ENCODE results near the gene LHB.
A peak's percentile ranks its signal among the peaks of the same experiment; 100 is the strongest.
"Not testable (repeated sequence)": the region's sequence is repeated elsewhere in the genome, so short reads cannot be mapped to it uniquely, and the experiment has no call there.

The LHB gene

DNA sequence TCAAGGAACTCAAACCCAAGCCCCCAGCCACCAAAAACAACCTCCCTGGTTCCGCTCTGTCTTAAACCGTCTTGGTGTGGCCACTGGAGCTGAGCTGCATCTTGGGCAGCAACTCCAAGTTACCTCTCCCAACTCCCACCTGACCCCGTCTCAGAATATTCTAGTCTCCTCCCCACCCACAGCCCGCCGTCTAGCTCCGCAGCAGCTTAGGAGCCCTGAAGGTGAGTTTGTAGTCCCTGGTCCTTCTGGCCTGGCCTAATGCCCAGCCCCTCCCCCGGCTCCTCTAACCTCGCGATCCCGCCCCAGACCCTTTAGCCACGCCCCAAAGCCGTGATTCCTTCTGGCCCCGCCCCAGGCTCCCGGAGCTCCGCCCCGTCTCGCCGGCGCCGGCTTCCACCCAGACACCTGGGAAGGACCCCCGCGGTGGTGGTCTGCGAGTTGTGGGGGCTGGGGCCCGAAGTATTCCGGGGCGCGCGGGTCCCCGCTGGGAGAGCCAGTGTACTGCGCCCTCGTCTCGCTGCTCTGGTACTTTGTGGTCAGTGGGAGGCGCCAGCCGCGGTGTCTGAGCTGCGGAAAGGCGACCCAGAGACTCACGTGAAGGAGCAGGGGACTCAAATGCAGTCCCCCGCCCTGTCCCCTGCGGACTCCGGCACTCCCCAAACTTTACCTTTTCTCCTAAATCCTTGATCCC is 2.5 kb upstream of the LHB start:
- H2AFZ ChIP-seq (ENCODE audit: low read length), result no peak overlapping the region
- H3K9ac ChIP-seq (ENCODE audit: low read length), result peak overlapping the region; percentile 36; the same call in 1 of the 2 replicates
- peaks cover 45% of the 10 kb centered on the region for H3K4me1 ChIP-seq (ENCODE audit: insufficient read depth, low read length, severe bottlenecking)
- H3K79me2 ChIP-seq (ENCODE audit: insufficient read depth, low read length), result no peaks in the 10 kb centered on the region
- peak overlapping the region; percentile 60 for H3K4me3 ChIP-seq (ENCODE audit: low read depth, low read length, poor library complexity, severe bottlenecking)
- no peaks in the 10 kb centered on the region for H3F3A ChIP-seq (ENCODE audit: insufficient read depth, low read length)
- H3K9me2 ChIP-seq (ENCODE audit: low read depth, low read length), result no peaks in the 10 kb centered on the region
- no peaks in the 10 kb centered on the region for H3K9me3 ChIP-seq (ENCODE audit: low read length)
- no peaks in the 10 kb centered on the region for H4K20me1 ChIP-seq (ENCODE audit: insufficient read depth, low read length)
- H3K4me2 ChIP-seq (ENCODE audit: low read length), result peak overlapping the region; percentile 70
- H3K36me3 ChIP-seq (ENCODE audit: insufficient read depth, low read length), result peaks cover 18% of the 10 kb centered on the region
- no peak overlapping the region for H3K27ac ChIP-seq (ENCODE audit: low read depth, low read length, poor library complexity, severe bottlenecking)
- no peaks in the 10 kb centered on the region for H3K27me3 ChIP-seq (ENCODE audit: insufficient read depth, low read length)
- TF ChIP-seq, protein P1, sequence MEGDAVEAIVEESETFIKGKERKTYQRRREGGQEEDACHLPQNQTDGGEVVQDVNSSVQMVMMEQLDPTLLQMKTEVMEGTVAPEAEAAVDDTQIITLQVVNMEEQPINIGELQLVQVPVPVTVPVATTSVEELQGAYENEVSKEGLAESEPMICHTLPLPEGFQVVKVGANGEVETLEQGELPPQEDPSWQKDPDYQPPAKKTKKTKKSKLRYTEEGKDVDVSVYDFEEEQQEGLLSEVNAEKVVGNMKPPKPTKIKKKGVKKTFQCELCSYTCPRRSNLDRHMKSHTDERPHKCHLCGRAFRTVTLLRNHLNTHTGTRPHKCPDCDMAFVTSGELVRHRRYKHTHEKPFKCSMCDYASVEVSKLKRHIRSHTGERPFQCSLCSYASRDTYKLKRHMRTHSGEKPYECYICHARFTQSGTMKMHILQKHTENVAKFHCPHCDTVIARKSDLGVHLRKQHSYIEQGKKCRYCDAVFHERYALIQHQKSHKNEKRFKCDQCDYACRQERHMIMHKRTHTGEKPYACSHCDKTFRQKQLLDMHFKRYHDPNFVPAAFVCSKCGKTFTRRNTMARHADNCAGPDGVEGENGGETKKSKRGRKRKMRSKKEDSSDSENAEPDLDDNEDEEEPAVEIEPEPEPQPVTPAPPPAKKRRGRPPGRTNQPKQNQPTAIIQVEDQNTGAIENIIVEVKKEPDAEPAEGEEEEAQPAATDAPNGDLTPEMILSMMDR (IDR thresholded peaks at IDR 0.05; ENCODE audit: low read length), result peak; percentile 35; the same call in 1 of the 2 replicates
- TF ChIP-seq EZH2 (IDR thresholded peaks at IDR 0.05; ENCODE audit: borderline replicate concordance, low read length), result no peak

DNA sequence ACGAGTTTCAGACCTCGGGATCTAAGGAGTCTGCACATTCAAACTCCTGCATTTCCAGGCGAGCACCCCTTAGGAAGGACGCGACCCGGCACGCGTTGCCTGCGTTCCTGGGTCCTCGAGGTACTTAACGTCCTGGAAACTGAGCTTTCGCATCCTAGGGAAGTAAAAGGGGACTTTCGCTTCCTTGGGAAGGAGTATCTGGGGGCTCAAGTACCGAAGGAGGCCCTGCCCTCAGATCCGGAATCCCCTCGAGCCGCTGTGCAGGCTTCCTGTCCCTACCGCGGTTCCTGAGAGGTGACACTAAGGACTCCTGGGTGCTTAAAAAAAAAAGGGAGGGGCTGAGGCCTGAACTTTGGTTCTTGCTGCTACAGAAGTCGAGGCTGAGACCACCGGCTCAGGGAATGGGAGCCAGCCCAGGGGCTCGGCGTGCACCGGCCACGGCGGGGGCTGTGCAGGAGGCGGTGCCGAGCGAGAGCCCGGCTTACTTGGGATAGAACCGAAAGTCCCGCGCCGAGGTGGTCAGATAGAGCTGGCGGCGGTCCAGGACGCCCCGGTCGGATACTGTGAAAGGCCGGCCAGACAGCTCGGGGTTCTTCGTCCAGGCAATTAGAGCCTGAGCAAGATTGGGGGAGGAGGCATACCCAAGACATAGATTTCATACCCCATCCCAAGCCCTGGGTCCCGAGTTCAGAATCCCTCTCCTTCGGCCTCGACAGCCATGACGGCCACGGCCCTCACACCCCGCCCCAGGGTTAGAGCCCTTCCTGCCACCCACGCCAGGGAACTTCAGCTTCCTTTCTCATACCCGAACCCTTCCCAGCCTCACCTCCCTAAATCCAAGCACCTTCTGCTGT is 1.7 kb upstream of the LHB start:
- H3K9me3 ChIP-seq (ENCODE audit: low read length); H3K79me2 ChIP-seq (ENCODE audit: insufficient read depth, low read length); H3K9me2 ChIP-seq (ENCODE audit: low read depth, low read length); H3F3A ChIP-seq (ENCODE audit: insufficient read depth, low read length); H2AFZ ChIP-seq (ENCODE audit: low read length); H4K20me1 ChIP-seq (ENCODE audit: insufficient read depth, low read length); H3K27ac ChIP-seq (ENCODE audit: low read depth, low read length, poor library complexity, severe bottlenecking); H3K27me3 ChIP-seq (ENCODE audit: insufficient read depth, low read length): not testable (repeated sequence)
- H3K4me1 ChIP-seq (ENCODE audit: insufficient read depth, low read length, severe bottlenecking), result peaks cover 45% of the 10 kb centered on the region
- H3K4me3 ChIP-seq (ENCODE audit: low read depth, low read length, poor library complexity, severe bottlenecking), result peak overlapping the region; percentile 60
- peaks cover 26% of the 10 kb centered on the region for H3K36me3 ChIP-seq (ENCODE audit: insufficient read depth, low read length)
- H3K4me2 ChIP-seq (ENCODE audit: low read length), result peak overlapping the region; percentile 70
- H3K9ac ChIP-seq (ENCODE audit: low read length), result peak overlapping the region; percentile 60

DNA sequence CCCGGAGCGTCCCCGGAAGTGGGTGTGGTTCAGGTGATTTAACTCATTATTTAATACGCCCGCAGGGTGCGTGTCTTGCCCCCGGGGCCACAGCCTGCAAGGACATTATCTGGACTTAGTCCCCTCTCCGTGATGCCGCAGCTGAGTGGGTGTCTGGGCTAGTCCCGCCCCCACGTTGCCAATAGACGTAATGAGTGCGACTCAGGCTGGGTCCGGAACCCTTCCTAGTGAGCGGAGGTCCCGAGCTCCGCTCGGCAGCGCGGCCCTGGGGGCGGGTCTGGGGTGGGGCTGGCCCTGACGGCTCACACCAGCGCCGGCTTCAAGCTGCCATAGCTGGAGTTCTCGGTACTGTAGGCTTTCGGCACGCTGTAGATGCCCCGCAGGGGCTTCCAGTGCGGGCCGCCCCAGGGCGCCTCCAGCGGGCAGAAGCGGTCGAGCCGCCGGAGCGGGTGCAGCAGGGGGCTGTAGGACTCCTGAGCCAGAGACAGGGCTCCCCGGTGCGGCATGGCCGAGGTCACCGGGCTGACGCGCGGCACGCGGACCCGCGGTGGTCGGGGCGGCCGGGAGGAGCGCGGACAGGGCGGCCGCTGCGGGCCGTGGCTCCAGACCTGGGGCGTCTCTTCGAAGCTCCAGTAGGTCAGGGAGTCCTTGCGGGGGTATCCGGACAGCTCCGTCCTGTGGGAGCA is 918 bp upstream of the LHB start:
- Histone ChIP-seq H3K4me1 (ENCODE audit: insufficient read depth, low read length, severe bottlenecking) (peaks cover 45% of the 10 kb centered on the region), H4K20me1 (ENCODE audit: insufficient read depth, low read length) (no peaks in the 10 kb centered on the region), H3K27ac (ENCODE audit: low read depth, low read length, poor library complexity, severe bottlenecking) (no peak overlapping the region), H3F3A (ENCODE audit: insufficient read depth, low read length) (no peaks in the 10 kb centered on the region), H3K4me2 (ENCODE audit: low read length) (peak overlapping the region; percentile 70), H3K9me2 (ENCODE audit: low read depth, low read length) (no peaks in the 10 kb centered on the region), H3K27me3 (ENCODE audit: insufficient read depth, low read length) (no peaks in the 10 kb centered on the region), H3K36me3 (ENCODE audit: insufficient read depth, low read length) (peaks cover 30% of the 10 kb centered on the region), H3K9me3 (ENCODE audit: low read length) (no peaks in the 10 kb centered on the region), H3K9ac (ENCODE audit: low read length) (peak overlapping the region; percentile 60), H3K4me3 (ENCODE audit: low read depth, low read length, poor library complexity, severe bottlenecking) (peak overlapping the region; percentile 60), H3K79me2 (ENCODE audit: insufficient read depth, low read length) (no peaks in the 10 kb centered on the region), H2AFZ (ENCODE audit: low read length) (no peak overlapping the region)
- TF ChIP-seq EZH2 (IDR thresholded peaks at IDR 0.05; ENCODE audit: borderline replicate concordance, low read length), result no peak
- TF ChIP-seq, protein P1 (IDR thresholded peaks at IDR 0.05; ENCODE audit: low read length), result peak; percentile 59
